Measurements from ENCODE around the gene PALLD.
A peak's percentile ranks its signal among the peaks of the same experiment; 100 is the strongest.

PALLD gene

DNA sequence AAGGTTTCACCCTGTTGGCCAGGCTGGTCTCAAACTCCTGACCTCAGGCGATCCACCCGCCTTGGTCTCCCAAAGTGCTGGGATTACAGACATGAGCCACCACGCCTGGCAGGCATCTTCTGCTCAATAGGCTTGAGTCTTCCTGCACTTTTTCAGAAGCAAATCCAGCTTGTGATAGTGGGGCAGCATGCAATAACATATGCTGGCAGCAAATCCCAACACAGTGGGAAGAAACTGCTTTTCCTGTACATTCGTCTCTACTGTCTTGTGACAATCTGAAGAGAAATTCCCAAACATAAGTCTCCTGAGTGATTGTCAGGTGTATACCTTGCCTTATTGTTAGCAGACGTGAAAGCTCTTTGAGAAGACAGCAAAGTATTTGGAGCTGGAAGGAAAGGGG lies 145.7 kb downstream of the PALLD start:
- TF ChIP-seq, protein P1, sequence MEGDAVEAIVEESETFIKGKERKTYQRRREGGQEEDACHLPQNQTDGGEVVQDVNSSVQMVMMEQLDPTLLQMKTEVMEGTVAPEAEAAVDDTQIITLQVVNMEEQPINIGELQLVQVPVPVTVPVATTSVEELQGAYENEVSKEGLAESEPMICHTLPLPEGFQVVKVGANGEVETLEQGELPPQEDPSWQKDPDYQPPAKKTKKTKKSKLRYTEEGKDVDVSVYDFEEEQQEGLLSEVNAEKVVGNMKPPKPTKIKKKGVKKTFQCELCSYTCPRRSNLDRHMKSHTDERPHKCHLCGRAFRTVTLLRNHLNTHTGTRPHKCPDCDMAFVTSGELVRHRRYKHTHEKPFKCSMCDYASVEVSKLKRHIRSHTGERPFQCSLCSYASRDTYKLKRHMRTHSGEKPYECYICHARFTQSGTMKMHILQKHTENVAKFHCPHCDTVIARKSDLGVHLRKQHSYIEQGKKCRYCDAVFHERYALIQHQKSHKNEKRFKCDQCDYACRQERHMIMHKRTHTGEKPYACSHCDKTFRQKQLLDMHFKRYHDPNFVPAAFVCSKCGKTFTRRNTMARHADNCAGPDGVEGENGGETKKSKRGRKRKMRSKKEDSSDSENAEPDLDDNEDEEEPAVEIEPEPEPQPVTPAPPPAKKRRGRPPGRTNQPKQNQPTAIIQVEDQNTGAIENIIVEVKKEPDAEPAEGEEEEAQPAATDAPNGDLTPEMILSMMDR (IDR thresholded peaks at IDR 0.05; ENCODE audit: unreplicated experiment in 3 of 3): no peak

DNA sequence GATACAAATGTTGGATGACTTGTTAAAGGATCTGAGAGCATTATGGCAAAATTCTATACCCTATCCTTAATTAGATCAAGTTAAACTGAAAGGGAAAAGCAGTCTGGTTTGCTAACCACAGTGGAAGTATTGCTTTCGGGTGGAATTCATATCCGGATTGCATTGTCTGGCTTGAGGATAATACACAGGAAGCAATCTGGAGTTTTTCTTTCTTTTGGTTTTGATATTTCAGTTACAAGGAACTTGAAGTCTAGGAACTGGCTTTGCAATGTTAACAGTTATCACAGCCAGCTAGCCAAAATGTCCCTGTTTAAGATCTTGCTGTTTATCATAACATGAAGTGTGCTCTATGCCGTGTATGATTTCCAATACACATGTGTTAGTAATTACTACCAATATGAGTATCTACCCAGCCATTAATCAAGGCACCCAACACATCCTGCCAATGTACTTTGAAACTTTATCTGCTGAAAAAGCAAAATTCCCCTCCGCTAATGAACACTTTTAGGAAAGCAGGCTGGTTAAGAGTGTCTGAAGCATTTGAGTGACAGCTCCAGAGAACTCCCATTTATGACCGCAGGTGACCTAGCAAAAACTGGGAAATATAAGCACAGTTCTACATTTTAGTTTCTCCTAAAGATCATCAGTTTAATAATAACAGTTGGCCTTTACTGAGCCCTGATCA lies 146.4 kb downstream of the PALLD start:
- Mint-ChIP-seq H3K27ac (peak overlapping the region; percentile 79 to 91 (median 89)), H3K36me3 (ENCODE audit: low read depth) (peaks cover 20% of the 10 kb centered on the region), H3K4me3 (peak overlapping the region in 1 of 3 experiments; percentile 24), H3K27me3 (ENCODE audit: low read depth) (no peaks in the 10 kb centered on the region), H3K9me3 (no peaks in the 10 kb centered on the region), H3K4me1 (peaks cover 69% of the 10 kb centered on the region)
- TF ChIP-seq, protein P1 (IDR thresholded peaks at IDR 0.05; ENCODE audit: unreplicated experiment in 3 of 3): no peak

More for the DNA sequence above, 145.7 kb downstream of the PALLD start:
- Mint-ChIP-seq H3K9me3 (no peaks in the 10 kb centered on the region), H3K4me3 (peak overlapping the region in 2 of 3 experiments; percentile 24 to 35), H3K27ac (peak overlapping the region; percentile 79 to 91 (median 89)), H3K4me1 (peaks cover 69% of the 10 kb centered on the region), H3K27me3 (ENCODE audit: low read depth) (no peaks in the 10 kb centered on the region), H3K36me3 (ENCODE audit: low read depth) (peaks cover 20% of the 10 kb centered on the region)

DNA sequence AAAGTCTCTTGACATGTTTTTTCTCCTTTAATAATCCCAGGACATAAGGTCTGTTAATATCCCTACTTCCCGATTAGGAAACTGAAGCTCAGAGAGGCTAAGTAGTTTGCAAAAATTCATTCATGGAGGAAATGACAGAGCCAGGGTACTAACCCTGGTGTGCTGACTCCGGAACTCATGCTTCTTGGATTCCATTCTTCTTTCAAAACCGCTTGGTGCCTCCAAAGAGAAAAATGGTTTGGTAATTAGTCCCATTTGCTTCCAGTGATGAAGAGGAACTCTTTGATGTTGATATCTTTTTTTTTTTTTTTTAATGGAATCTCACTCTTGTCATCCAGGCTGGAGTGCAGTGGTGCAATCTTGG lies 146.9 kb downstream of the PALLD start:
- TF ChIP-seq, protein P1 (IDR thresholded peaks at IDR 0.05; ENCODE audit: unreplicated experiment in 3 of 3): no peak
- no peak overlapping the region for H3K4me3 Mint-ChIP-seq
- peaks cover 69% of the 10 kb centered on the region for H3K4me1 Mint-ChIP-seq
- peak overlapping the region; percentile 79 to 91 (median 89) for H3K27ac Mint-ChIP-seq
- H3K9me3 Mint-ChIP-seq: no peaks in the 10 kb centered on the region
- H3K36me3 Mint-ChIP-seq (ENCODE audit: low read depth): peaks cover 18% of the 10 kb centered on the region
- no peaks in the 10 kb centered on the region for H3K27me3 Mint-ChIP-seq (ENCODE audit: low read depth)

DNA sequence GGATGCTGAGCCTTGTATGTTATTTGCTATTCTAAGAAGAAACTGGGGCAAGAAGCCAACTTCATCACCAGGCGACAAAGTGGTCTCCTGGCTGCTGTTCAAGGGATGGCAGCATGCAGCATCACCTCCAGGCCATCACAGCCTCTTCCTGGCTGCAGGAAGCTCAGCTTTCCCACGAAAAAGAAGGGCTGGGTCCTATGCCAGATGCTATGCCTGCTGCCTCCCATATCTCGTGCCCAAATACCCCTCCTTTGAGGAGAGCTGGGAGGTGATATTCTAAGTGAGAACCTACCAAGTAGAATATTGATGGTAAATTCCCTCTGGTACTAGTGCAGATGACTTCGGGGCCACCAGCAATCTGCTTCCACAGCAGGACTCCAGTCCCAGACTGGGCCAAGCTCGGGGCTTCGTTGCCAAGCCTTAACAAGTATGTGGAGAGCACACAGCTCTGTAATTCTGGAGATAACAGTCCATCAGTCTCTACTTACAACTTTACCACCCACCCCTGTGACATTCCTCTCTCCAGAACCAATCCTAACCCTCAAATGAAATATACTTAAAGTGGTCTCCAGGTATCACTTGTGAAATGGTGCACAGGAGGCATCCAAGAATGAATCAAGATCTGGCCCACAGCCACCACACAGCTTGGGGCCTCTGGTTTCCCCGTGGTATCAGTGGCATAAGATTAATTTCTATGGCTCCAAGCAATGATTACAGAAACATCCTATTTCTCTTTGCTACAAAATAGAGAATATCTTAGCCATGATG lies 149.3 kb downstream of the PALLD start:
- Mint-ChIP-seq H3K9me3 (no peaks in the 10 kb centered on the region), H3K4me1 (peaks cover 65% of the 10 kb centered on the region), H3K36me3 (ENCODE audit: low read depth) (peaks cover 9% of the 10 kb centered on the region), H3K4me3 (no peak overlapping the region), H3K27me3 (ENCODE audit: low read depth) (no peaks in the 10 kb centered on the region), H3K27ac (peak overlapping the region; percentile 44 to 79 (median 73))
- TF ChIP-seq, protein P1 (IDR thresholded peaks at IDR 0.05; ENCODE audit: unreplicated experiment in 3 of 3): no peak

DNA sequence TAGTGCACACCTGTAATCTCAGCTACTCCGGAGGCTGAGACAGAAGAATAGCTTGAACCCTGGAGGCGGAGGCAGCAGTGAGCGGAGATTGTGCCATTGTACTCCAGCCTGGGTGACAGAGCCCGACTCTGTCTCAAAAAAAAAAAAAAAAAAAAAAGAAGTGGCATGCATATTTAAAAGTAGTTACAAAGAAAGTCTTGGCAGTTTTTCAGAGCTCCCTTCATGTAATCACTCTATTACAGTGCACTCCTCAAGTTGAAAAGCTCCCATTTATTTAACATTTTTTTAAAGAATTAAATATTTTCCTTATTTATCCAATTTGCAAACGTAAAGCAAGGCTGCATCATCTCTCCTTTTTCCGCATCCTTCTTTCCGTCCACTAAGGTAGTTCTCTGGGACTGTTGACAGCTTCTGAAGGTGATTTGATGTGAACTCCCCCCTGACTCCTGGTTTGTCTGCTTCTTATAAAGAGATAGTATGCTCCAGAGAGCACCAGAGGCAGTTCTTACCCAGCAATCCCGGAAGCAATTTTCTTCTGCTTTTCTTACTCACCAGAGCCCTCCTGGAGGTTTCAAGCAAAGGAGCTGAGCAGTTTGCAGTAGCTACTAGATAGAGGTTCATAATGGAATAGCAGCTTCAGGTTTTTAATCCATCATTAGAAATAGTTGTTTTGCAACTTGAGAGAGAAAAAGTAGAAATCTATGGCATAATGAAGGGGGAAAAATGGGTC lies 151.0 kb downstream of the PALLD start:
- peaks cover 5% of the 10 kb centered on the region for H3K36me3 Mint-ChIP-seq (ENCODE audit: low read depth)
- no peaks in the 10 kb centered on the region for H3K27me3 Mint-ChIP-seq (ENCODE audit: low read depth)
- no peak overlapping the region for H3K4me3 Mint-ChIP-seq
- peak overlapping the region; percentile 36 to 59 (median 53) for H3K27ac Mint-ChIP-seq
- H3K4me1 Mint-ChIP-seq: peaks cover 64% of the 10 kb centered on the region
- no peaks in the 10 kb centered on the region for H3K9me3 Mint-ChIP-seq
- TF ChIP-seq, protein P1 (IDR thresholded peaks at IDR 0.05; ENCODE audit: unreplicated experiment in 3 of 3): no peak

Measured in nephron (organoid).